Ishikawa (cell line): ENCODE data around the gene CCNA1.

Experiments used
- CEBPB ChIP-seq: IDR thresholded peaks from 2 replicates; pipeline ENCODE4 v1.6.1; 2012
- CREB1 ChIP-seq: IDR thresholded peaks from 2 replicates; pipeline ENCODE4 v1.6.1; 2012; ENCODE audit warnings: low read depth
- EGR1 ChIP-seq: IDR thresholded peaks from 2 replicates; pipeline ENCODE4 v1.6.1; 2012
- EP300 ChIP-seq: IDR thresholded peaks from 2 replicates; pipeline ENCODE4 v1.6.1; 2012; ENCODE audit warnings: borderline replicate concordance
- FOXM1 ChIP-seq: IDR thresholded peaks from 2 replicates; pipeline ENCODE4 v1.6.1; 2012; ENCODE audit warnings: low read depth, borderline replicate concordance
- NFIC ChIP-seq: IDR thresholded peaks from 2 replicates; pipeline ENCODE4 v1.6.1; 2012
- RAD21 ChIP-seq: IDR thresholded peaks from 2 replicates; pipeline ENCODE4 v1.6.1; 2012; ENCODE audit warnings: low read depth
- TAF1 ChIP-seq: IDR thresholded peaks from 2 replicates; pipeline ENCODE4 v1.6.1; 2012; ENCODE audit warnings: low read depth, mild to moderate bottlenecking
- TCF12 ChIP-seq: IDR thresholded peaks from 2 replicates; pipeline ENCODE4 v1.6.1; 2012; ENCODE audit warnings: low read depth
- TEAD4 ChIP-seq: IDR thresholded peaks from 2 replicates; pipeline ENCODE4 v1.6.1; 2012
- YY1 ChIP-seq: IDR thresholded peaks from 2 replicates; pipeline ENCODE4 v1.6.1; 2012; ENCODE audit warnings: low read depth
- ZBTB7A ChIP-seq: IDR thresholded peaks from 2 replicates; pipeline ENCODE4 v1.6.1; 2012; ENCODE audit warnings: low read depth
- TF ChIP-seq, protein P1 (sequence below): IDR thresholded peaks from 2 replicates; pipeline ENCODE4 v1.6.1; 2012; ENCODE audit warnings: low read depth, mild to moderate bottlenecking
- TF ChIP-seq, protein P2 (sequence below): IDR thresholded peaks from 2 replicates; pipeline ENCODE4 v1.6.1; 2012
- TF ChIP-seq, protein P3 (sequence below): IDR thresholded peaks from 2 replicates; pipeline ENCODE4 v1.6.1; 2012

The CCNA1 gene

DNA sequence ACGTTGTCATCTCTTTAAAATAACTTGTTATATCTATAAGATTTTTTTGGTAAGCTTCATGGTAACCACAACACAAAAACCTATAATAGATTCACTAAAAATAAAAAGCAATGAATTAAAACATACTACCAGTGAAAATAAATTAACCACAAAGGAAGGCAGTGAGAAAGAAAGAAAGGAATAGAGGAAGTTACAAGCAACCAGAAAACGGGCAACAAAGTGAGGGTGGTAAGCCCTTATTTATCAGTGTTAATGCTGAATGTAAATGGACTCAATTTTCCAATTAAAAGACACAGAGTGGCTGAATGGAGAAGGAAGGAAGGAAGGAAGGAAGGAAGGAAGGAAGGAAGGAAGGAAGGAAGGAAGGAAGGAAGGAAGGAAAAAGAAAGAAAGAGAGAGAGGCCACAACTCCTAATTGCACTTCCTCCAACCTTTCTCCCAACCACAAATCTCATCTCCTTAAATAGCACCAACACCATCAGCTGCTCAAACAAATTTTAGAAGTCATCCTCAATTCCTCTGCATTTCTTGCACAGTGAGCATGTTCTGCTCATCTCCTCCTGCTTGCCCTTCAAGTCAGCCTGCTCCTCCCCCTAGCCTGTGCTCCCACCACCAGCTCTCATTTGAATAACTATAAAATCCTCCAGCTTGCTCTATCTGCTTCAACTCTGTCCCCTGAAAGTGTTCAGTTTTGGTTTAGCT, 48.6 kb downstream of the CCNA1 start:
- no peak for TF ChIP-seq CREB1

DNA sequence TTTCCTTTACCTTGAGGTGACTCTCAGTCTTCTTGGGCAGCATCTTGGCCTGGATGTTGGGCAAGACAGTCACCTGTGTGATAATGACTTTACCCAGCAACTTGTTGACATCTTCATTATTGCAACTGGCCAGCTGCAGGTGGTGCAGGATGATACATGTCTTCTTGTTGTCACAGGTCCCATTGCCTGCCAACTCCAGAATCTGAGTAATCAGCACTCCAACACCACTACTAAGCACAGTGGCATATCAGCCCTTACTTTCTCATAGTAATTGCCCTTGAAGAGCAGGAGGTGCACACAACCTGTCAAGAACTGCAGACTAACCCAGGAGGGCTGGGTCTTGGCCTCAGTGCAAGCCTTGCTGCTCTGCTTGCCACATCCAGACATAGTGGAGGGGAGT, 57.8 kb downstream of the CCNA1 start:
- TF ChIP-seq TCF12 (no peak), ZBTB7A (no peak), CREB1 (no peak), NFIC (no peak), TAF1 (no peak), YY1 (no peak), FOXM1 (no peak), CEBPB (no peak), EGR1 (no peak), RAD21 (no peak), TEAD4 (no peak), EP300 (no peak)
- TF ChIP-seq, protein P1, sequence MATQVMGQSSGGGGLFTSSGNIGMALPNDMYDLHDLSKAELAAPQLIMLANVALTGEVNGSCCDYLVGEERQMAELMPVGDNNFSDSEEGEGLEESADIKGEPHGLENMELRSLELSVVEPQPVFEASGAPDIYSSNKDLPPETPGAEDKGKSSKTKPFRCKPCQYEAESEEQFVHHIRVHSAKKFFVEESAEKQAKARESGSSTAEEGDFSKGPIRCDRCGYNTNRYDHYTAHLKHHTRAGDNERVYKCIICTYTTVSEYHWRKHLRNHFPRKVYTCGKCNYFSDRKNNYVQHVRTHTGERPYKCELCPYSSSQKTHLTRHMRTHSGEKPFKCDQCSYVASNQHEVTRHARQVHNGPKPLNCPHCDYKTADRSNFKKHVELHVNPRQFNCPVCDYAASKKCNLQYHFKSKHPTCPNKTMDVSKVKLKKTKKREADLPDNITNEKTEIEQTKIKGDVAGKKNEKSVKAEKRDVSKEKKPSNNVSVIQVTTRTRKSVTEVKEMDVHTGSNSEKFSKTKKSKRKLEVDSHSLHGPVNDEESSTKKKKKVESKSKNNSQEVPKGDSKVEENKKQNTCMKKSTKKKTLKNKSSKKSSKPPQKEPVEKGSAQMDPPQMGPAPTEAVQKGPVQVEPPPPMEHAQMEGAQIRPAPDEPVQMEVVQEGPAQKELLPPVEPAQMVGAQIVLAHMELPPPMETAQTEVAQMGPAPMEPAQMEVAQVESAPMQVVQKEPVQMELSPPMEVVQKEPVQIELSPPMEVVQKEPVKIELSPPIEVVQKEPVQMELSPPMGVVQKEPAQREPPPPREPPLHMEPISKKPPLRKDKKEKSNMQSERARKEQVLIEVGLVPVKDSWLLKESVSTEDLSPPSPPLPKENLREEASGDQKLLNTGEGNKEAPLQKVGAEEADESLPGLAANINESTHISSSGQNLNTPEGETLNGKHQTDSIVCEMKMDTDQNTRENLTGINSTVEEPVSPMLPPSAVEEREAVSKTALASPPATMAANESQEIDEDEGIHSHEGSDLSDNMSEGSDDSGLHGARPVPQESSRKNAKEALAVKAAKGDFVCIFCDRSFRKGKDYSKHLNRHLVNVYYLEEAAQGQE: no peak
- TF ChIP-seq, protein P2, sequence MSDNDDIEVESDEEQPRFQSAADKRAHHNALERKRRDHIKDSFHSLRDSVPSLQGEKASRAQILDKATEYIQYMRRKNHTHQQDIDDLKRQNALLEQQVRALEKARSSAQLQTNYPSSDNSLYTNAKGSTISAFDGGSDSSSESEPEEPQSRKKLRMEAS: no peak
- TF ChIP-seq, protein P3, sequence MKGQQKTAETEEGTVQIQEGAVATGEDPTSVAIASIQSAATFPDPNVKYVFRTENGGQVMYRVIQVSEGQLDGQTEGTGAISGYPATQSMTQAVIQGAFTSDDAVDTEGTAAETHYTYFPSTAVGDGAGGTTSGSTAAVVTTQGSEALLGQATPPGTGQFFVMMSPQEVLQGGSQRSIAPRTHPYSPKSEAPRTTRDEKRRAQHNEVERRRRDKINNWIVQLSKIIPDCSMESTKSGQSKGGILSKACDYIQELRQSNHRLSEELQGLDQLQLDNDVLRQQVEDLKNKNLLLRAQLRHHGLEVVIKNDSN: no peak
